Skeletal muscle tissue (tissue), 4 donors: Measurements from ENCODE around the gene RGP1. TPM values are rescaled to one million over a fixed set of nuclear protein-coding genes. Genes with fewer than 3 reads are reported as not detected.

Source experiments
- H3K27ac ChIP-seq: one replicate; pipeline ENCODE4 v1.7.0; 2013; ENCODE audit warnings: mild to moderate bottlenecking, low read depth, low read length, inconsistent platforms
- H3K27me3 ChIP-seq, 3 donors: one replicate each; pipeline ENCODE4 v1.7.0; 2013; ENCODE audit warnings: low read length in 3 of 3; ENCODE audit not compliant: control insufficient read depth in 3 of 3, insufficient read depth in 3 of 3
- H3K36me3 ChIP-seq, 3 donors: one replicate each; pipeline ENCODE4 v1.7.0; 2013; ENCODE audit warnings: low read length in 3 of 3; ENCODE audit not compliant: control insufficient read depth in 3 of 3, insufficient read depth in 3 of 3
- H3K4me1 ChIP-seq, 3 donors: one replicate each; pipeline ENCODE4 v1.7.0; 2013; ENCODE audit warnings: low read length in 3 of 3, mild to moderate bottlenecking in 3 of 3; ENCODE audit not compliant: control insufficient read depth in 3 of 3, insufficient read depth in 3 of 3
- H3K4me3 ChIP-seq, 3 donors: one replicate each; pipeline ENCODE4 v1.7.0; 2013; ENCODE audit warnings: low read length in 3 of 3
- H3K9ac ChIP-seq, 3 donors: one replicate each; pipeline ENCODE4 v1.7.0; 2013; ENCODE audit warnings: low read length in 3 of 3, mild to moderate bottlenecking in 3 of 3, moderate library complexity in 2 of 3, low read depth in 1 of 3
- H3K9me3 ChIP-seq, 3 donors: one replicate each; pipeline ENCODE4 v1.7.0; 2013; ENCODE audit warnings: low read length in 3 of 3; ENCODE audit not compliant: control insufficient read depth in 3 of 3
- total RNA-seq: library from RNA; depleted of rRNA; stranded (reverse); fragments of >200 nt; gene quantifications from one replicate; pipeline ENCODE4 v1.2.3, GENCODE V29; 2014
- donor health status: Osteomylitis.

Gene RGP1
- total RNA-seq, 1 donor from 2014 or later: 7.8 TPM

GRCh38 chr9:35738924-35739323, 10.2 kb upstream of the RGP1 start:
- Histone ChIP-seq H3K27me3 (no peaks in the 10 kb centered on the region), H3K4me3 (no peak overlapping the region), H3K27ac (no peak overlapping the region), H3K9ac (no peak overlapping the region), H3K9me3 (no peaks in the 10 kb centered on the region), H3K36me3 (peaks cover 79 to 92% (median 90%) of the 10 kb centered on the region in 3 donors), H3K4me1 (peaks cover 0 to 5% (median 4%) of the 10 kb centered on the region in 3 donors)

GRCh38 chr9:35740243-35740642, 8.8 kb upstream of the RGP1 start:
- H3K36me3 ChIP-seq: peaks cover 83 to 97% (median 92%) of the 10 kb centered on the region in 3 donors
- no peaks in the 10 kb centered on the region for H3K9me3 ChIP-seq
- H3K4me3 ChIP-seq: no peak overlapping the region
- H3K9ac ChIP-seq: peak overlapping the region in 1 of 3 donors; percentile 8
- H3K27ac ChIP-seq: no peak overlapping the region
- H3K4me1 ChIP-seq: peaks cover 4 to 13% (median 12%) of the 10 kb centered on the region in 3 donors
- no peaks in the 10 kb centered on the region for H3K27me3 ChIP-seq

GRCh38 chr9:35741740-35742139, 7.3 kb upstream of the RGP1 start:
- H3K27ac ChIP-seq: no peak overlapping the region
- H3K27me3 ChIP-seq: no peaks in the 10 kb centered on the region

GRCh38 chr9:35743452-35743851, 5.6 kb upstream of the RGP1 start:
- Histone ChIP-seq H3K4me3 (no peak overlapping the region), H3K27me3 (no peaks in the 10 kb centered on the region), H3K9me3 (no peaks in the 10 kb centered on the region), H3K9ac (no peak overlapping the region), H3K27ac (no peak overlapping the region), H3K36me3 (peaks cover 61 to 72% (median 62%) of the 10 kb centered on the region in 3 donors), H3K4me1 (peaks cover 32 to 43% (median 33%) of the 10 kb centered on the region in 3 donors)

More at GRCh38 chr9:35741740-35742139, 7.3 kb upstream of the RGP1 start:
- H3K4me3 ChIP-seq: no peak overlapping the region
- peaks cover 74 to 82% (median 80%) of the 10 kb centered on the region in 3 donors for H3K36me3 ChIP-seq
- peaks cover 17 to 26% (median 21%) of the 10 kb centered on the region in 3 donors for H3K4me1 ChIP-seq
- H3K9ac ChIP-seq: no peak overlapping the region
- H3K9me3 ChIP-seq: no peaks in the 10 kb centered on the region

- H3K27ac ChIP-seq: peak overlapping the region; percentile 1
- no peak overlapping the region for H3K4me3 ChIP-seq
- H3K4me1 ChIP-seq: peaks cover 32 to 44% (median 33%) of the 10 kb centered on the region in 3 donors
- H3K9me3 ChIP-seq: no peaks in the 10 kb centered on the region
- H3K9ac ChIP-seq: no peak overlapping the region
- H3K36me3 ChIP-seq: peaks cover 57 to 67% (median 57%) of the 10 kb centered on the region in 3 donors
- no peaks in the 10 kb centered on the region for H3K27me3 ChIP-seq
Measured at GRCh38 chr9:35743880-35744518, 5.1 kb upstream of the RGP1 start.

GRCh38 chr9:35745569-35745968, 3.5 kb upstream of the RGP1 start:
- H3K4me1 ChIP-seq: peaks cover 44 to 57% (median 44%) of the 10 kb centered on the region in 3 donors
- no peaks in the 10 kb centered on the region for H3K9me3 ChIP-seq
- H3K9ac ChIP-seq: peak overlapping the region; percentile 33 to 58 (median 52)
- peaks cover 42 to 52% (median 45%) of the 10 kb centered on the region in 3 donors for H3K36me3 ChIP-seq
- H3K27me3 ChIP-seq: no peaks in the 10 kb centered on the region
- H3K4me3 ChIP-seq: peak overlapping the region; percentile 33 to 84 (median 49)
- H3K27ac ChIP-seq: no peak overlapping the region

- no peaks in the 10 kb centered on the region for H3K9me3 ChIP-seq
- H3K9ac ChIP-seq: peak overlapping the region; percentile 79 to 97 (median 96)
Measured at GRCh38 chr9:35746583-35746982, 2.5 kb upstream of the RGP1 start.

GRCh38 chr9:35748242-35748857, 737 bp upstream of the RGP1 start:
- peaks cover 47 to 52% (median 48%) of the 10 kb centered on the region in 3 donors for H3K36me3 ChIP-seq
- H3K4me1 ChIP-seq: peaks cover 45 to 62% (median 50%) of the 10 kb centered on the region in 3 donors

More at GRCh38 chr9:35746583-35746982, 2.5 kb upstream of the RGP1 start:
- Histone ChIP-seq H3K27ac (no peak overlapping the region), H3K4me1 (peaks cover 45 to 62% (median 50%) of the 10 kb centered on the region in 3 donors), H3K27me3 (no peaks in the 10 kb centered on the region), H3K4me3 (peak overlapping the region; percentile 84 to 89 (median 87)), H3K36me3 (peaks cover 44 to 52% (median 48%) of the 10 kb centered on the region in 3 donors)

GRCh38 chr9:35749515-35750255, 598 bp downstream of the RGP1 start:
- Histone ChIP-seq H3K27me3 (no peaks in the 10 kb centered on the region), H3K27ac (peak overlapping the region; percentile 92), H3K4me1 (peaks cover 41 to 50% (median 46%) of the 10 kb centered on the region in 3 donors), H3K36me3 (peaks cover 46 to 53% (median 48%) of the 10 kb centered on the region in 3 donors), H3K9ac (peak overlapping the region; percentile 96 to 97 (median 96)), H3K4me3 (peak overlapping the region; percentile 84 to 91 (median 87)), H3K9me3 (no peaks in the 10 kb centered on the region)

More at GRCh38 chr9:35748242-35748857, 737 bp upstream of the RGP1 start:
- Histone ChIP-seq H3K9me3 (no peaks in the 10 kb centered on the region), H3K27me3 (no peaks in the 10 kb centered on the region), H3K27ac (peak overlapping the region; percentile 92), H3K9ac (peak overlapping the region; percentile 79 to 97 (median 96)), H3K4me3 (peak overlapping the region; percentile 84 to 89 (median 87))
